ENCODE data around the gene RBBP9. TPM values are rescaled to one million over a fixed set of nuclear protein-coding genes. Genes with fewer than 3 reads are reported as not detected.
A peak's percentile ranks its signal among the peaks of the same experiment; 100 is the strongest.

RBBP9 gene
- total RNA-seq (10 to 100 TPM; 11.6 to 13.6 TPM), polyA plus RNA-seq (ENCODE audit: insufficient read depth, low read depth, low replicate concordance) (8.9 TPM)
- long read RNA-seq, donor 1, transcript RBBP9-201 (5 exons, 3,861 nt): major isoform, 12 of 14 reads
- long read RNA-seq, donor 1, partial matches to known transcripts: 0 of 14 reads
- long read RNA-seq, donor 1, other reads (novel, unspliced or antisense): 0 of 14 reads
- long read RNA-seq, donor 2, transcript RBBP9-201 (5 exons, 3,861 nt): major isoform, 13 of 16 reads
- long read RNA-seq, donor 2, partial matches to known transcripts: 0 of 16 reads
- long read RNA-seq, donor 2, other reads (novel, unspliced or antisense): 0 of 16 reads

DNA sequence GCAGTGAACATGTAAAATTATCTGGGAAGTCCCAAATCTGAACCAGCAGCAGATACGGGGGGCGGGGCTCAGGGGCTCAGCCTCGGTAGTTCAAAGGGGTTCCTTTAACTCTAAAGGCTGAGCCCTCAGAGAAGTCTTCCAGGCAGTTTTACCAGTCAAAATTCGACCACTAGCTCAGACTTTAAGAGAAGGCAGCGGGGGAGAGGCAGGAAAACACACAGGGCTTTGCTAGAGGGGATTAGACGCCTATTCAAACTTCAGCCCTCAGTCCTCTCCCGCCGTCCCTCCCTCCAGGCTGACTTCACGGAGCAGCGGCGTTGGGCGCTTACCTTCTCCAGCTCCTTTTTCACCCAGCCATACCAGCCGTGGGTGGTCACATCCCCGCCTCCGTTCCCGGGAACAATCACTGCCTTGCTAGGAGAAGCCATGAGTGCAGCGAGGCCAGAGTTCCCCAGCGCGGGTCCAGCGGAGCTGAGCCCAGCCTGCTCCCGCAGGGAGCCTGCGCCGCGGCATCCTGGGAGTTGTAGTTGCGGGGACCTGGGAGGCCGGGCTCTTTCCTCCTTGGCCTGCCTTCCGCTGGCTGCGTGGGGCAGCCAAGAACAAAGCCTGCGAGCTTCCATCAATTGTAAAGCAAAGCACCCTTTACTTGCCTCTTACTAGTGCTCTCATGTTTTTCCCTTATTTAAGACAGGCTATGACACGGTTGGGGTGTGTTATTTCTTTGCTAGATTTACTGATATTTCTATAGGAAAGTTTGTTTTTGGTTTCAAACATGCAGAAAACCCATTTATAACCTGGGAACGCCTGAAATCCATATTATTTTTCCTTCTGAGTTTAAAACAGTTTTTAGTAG is at the start of gene RBBP9:
Gene RBBP9 (minus strand): TSS at position 486 of the 853 bp plus-strand sequence. CDS start 58 bp downstream, at position 428.
- WGBS, 2 donors: 3% methylated on average over 17 to 31 of the region's 31 CpGs

DNA sequence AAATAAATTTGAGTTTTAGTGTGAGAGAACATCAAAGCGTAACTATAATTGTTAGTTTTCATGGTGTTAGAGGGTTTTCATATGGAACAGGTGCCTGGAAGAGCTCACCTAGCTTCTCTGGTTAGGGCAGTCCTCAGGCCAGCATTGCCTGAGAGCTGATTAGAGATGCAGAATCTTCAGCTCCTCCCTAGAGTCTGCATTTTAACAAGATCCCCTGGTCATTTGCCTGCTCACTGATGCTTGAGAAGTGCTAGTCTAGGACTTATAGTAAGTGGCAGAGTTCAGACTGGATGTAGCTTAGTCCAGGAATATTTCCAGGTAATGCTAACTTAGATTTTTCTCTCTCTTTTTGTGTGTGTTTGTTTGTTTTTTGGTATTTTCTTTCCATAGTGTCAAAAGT is 48.5 kb upstream of the RBBP9 start:
- DNase-seq: no peak
- 88 to 93% methylated on average over 1 of the region's 1 CpG for whole genome bisulfite sequencing, 2 donors
- no peaks in the 10 kb centered on the region for H3K36me3 ChIP-seq (ENCODE audit: low read depth, missing control alignments)
- no peak overlapping the region for H3K27ac ChIP-seq
- no peaks in the 10 kb centered on the region for H3K9me3 ChIP-seq
- intact Hi-C loops (cut with DNase I; ENCODE audit: low total_unique reads): no loop called here
- H3K27me3 ChIP-seq: no peaks in the 10 kb centered on the region
- no peaks in the 10 kb centered on the region for H3K4me1 ChIP-seq
- TF ChIP-seq, protein P1, sequence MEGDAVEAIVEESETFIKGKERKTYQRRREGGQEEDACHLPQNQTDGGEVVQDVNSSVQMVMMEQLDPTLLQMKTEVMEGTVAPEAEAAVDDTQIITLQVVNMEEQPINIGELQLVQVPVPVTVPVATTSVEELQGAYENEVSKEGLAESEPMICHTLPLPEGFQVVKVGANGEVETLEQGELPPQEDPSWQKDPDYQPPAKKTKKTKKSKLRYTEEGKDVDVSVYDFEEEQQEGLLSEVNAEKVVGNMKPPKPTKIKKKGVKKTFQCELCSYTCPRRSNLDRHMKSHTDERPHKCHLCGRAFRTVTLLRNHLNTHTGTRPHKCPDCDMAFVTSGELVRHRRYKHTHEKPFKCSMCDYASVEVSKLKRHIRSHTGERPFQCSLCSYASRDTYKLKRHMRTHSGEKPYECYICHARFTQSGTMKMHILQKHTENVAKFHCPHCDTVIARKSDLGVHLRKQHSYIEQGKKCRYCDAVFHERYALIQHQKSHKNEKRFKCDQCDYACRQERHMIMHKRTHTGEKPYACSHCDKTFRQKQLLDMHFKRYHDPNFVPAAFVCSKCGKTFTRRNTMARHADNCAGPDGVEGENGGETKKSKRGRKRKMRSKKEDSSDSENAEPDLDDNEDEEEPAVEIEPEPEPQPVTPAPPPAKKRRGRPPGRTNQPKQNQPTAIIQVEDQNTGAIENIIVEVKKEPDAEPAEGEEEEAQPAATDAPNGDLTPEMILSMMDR (IDR thresholded peaks at IDR 0.05): no peak
- no peak for TF ChIP-seq POLR2A (IDR thresholded peaks at IDR 0.05)
- H3K4me3 ChIP-seq: no peak overlapping the region

More for the DNA sequence above, at the start of gene RBBP9:
- H3K9me3 ChIP-seq: no peaks in the 10 kb centered on the region
- H3K4me1 ChIP-seq: peaks cover 8% of the 10 kb centered on the region
- no peaks in the 10 kb centered on the region for H3K36me3 ChIP-seq (ENCODE audit: low read depth, missing control alignments)
- H3K27ac ChIP-seq: peak within 1 kb of the TSS; percentile 3 to 53
- H3K27me3 ChIP-seq: no peaks in the 10 kb centered on the region
- intact Hi-C loops (cut with DNase I; ENCODE audit: low total_unique reads): no loop called here
- no peak for TF ChIP-seq POLR2A (IDR thresholded peaks at IDR 0.05)
- TF ChIP-seq, protein P1 (IDR thresholded peaks at IDR 0.05): no peak
- H3K4me3 ChIP-seq: peak within 1 kb of the TSS; percentile 43 to 82
- DNase-seq: peak; percentile 90

DNA sequence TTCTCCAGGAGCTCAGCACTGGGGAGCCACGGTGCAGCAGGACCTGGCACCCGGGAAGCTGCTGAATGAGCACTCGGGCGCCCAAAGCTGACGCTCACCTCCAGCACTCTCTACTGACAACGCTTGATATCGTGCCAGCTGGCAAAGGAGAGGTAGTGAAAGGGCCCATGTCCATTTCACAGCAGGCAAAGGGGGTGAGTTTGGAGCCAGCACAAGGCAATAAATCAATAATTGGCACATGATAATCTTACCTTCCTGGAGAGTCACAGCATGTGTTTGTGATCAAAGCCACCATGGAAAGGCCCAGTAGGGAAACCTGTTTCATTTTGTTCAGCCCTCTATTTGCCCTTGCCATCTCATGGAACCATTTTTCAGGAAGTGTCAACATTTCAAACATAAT is 46.9 kb upstream of the RBBP9 start:
- no peak for TF ChIP-seq POLR2A (IDR thresholded peaks at IDR 0.05)
- TF ChIP-seq, protein P1 (IDR thresholded peaks at IDR 0.05): no peak
- H3K9me3 ChIP-seq: no peaks in the 10 kb centered on the region
- no peak overlapping the region for H3K4me3 ChIP-seq
- H3K27ac ChIP-seq: no peak overlapping the region
- H3K4me1 ChIP-seq: no peaks in the 10 kb centered on the region
- 85 to 92% methylated on average over 7 of the region's 7 CpGs for WGBS, 2 donors
- DNase-seq: no peak
- H3K27me3 ChIP-seq: no peaks in the 10 kb centered on the region
- H3K36me3 ChIP-seq (ENCODE audit: low read depth, missing control alignments): no peaks in the 10 kb centered on the region
- intact Hi-C loops (cut with DNase I; ENCODE audit: low total_unique reads): no loop called here

DNA sequence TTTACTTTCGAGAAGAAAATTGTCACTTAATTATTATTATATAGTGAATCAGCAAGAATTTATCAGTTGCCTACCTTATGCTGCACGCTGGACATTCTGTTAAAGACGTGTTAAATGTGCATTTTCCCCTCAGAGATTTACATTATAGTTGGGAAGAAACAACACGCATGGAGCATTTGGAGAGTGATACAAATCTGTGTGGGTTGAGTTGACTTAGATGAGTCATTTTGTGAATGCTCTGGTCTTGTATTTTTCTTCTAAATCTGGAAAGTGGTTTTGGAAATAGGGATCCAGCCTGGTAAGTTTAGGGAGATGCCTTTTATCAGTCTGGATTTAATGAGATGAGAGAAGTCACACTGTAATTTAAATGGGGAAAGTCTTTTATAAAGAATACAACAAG is 46.2 kb upstream of the RBBP9 start:
- DNase-seq: no peak
- H3K9me3 ChIP-seq: no peaks in the 10 kb centered on the region
- WGBS, 2 donors: 92 to 95% methylated on average over 4 of the region's 4 CpGs
- H3K36me3 ChIP-seq (ENCODE audit: low read depth, missing control alignments): no peaks in the 10 kb centered on the region
- H3K4me1 ChIP-seq: no peaks in the 10 kb centered on the region
- H3K27ac ChIP-seq: no peak overlapping the region
- H3K4me3 ChIP-seq: no peak overlapping the region
- intact Hi-C loops (cut with DNase I; ENCODE audit: low total_unique reads): no loop called here
- H3K27me3 ChIP-seq: no peaks in the 10 kb centered on the region
- TF ChIP-seq, protein P1 (IDR thresholded peaks at IDR 0.05): no peak
- TF ChIP-seq POLR2A (IDR thresholded peaks at IDR 0.05): no peak

Measured in testis (tissue), 5 donors.